Measurements from ENCODE around the gene TMEM258. TPM values are rescaled to one million over a fixed set of nuclear protein-coding genes. Genes with fewer than 3 reads are reported as not detected.

TMEM258 gene
- total and polyA plus RNA-seq, 2 experiments from 2014 or later: 71.3 to 519 TPM

- Mint-ChIP-seq H3K27ac (no peak overlapping the region), H3K36me3 (ENCODE audit: low read depth) (peaks cover 85% of the 10 kb centered on the region)
Observed at GRCh38 chr11:61799665-61800284, 7.4 kb upstream of the TMEM258 start.

More at GRCh38 chr11:61799665-61800284, 7.4 kb upstream of the TMEM258 start:
- no peak for ATAC-seq
- peaks cover 27% of the 10 kb centered on the region for H3K36me3 ChIP-seq (ENCODE audit: insufficient read depth)
- no peaks in the 10 kb centered on the region for H3K9me2 ChIP-seq (ENCODE audit: insufficient read depth)
- H3K27me3 ChIP-seq (ENCODE audit: insufficient read depth): no peaks in the 10 kb centered on the region
- peaks cover 14% of the 10 kb centered on the region for H3K79me2 ChIP-seq (replicated peaks; ENCODE audit: insufficient read depth)
- no peaks in the 10 kb centered on the region for H3K4me1 ChIP-seq (ENCODE audit: insufficient read depth)
- peaks cover 20% of the 10 kb centered on the region; the same call in 1 of the 2 replicates for H3F3A ChIP-seq (replicated peaks; ENCODE audit: low read depth)
- H3K27me3 Mint-ChIP-seq (ENCODE audit: insufficient read depth, low read depth, poor library complexity): no peaks in the 10 kb centered on the region
- no peaks in the 10 kb centered on the region for H3K9me3 Mint-ChIP-seq
- H3K27ac ChIP-seq (ENCODE audit: low read depth): peak overlapping the region; percentile 78; the same call in 1 of the 2 replicates
- H2AFZ ChIP-seq: no peak overlapping the region
- H3K4me3 ChIP-seq: no peak overlapping the region
- H3K4me2 ChIP-seq: no peak overlapping the region
- H3K4me1 Mint-ChIP-seq: peaks cover 5% of the 10 kb centered on the region; the same call in 1 of the 3 replicates
- DNase-seq (ENCODE audit: low spot score): no peak
- TF ChIP-seq EZH2phosphoT487 (IDR thresholded peaks at IDR 0.05; ENCODE audit: unreplicated experiment): no peak
- no peak for TF ChIP-seq EZH2 (IDR thresholded peaks at IDR 0.05; ENCODE audit: low read depth, unreplicated experiment)
- no peak for TF ChIP-seq ZNF331 (CRISPR knock-in tag; IDR thresholded peaks at IDR 0.05; ENCODE audit: low read depth)
- TF ChIP-seq REST (IDR thresholded peaks at IDR 0.05; ENCODE audit: unreplicated experiment): no peak
- TF ChIP-seq ZNF114 (CRISPR knock-in tag; IDR thresholded peaks at IDR 0.05): no peak
- no peak for TF ChIP-seq CTCF (conservative IDR thresholded peaks at IDR 0.05; ENCODE audit: low read depth in 2 of 2)
- TF ChIP-seq JUNB (IDR thresholded peaks at IDR 0.05; ENCODE audit: unreplicated experiment): no peak
- TF ChIP-seq STAT1 (IDR thresholded peaks at IDR 0.05; ENCODE audit: unreplicated experiment): no peak
- TF ChIP-seq ETS1 (IDR thresholded peaks at IDR 0.05): no peak
- TF ChIP-seq POLR2AphosphoS5 (IDR thresholded peaks at IDR 0.05; ENCODE audit: low read depth): no peak
- TF ChIP-seq CREB1 (CRISPR knock-in tag; IDR thresholded peaks at IDR 0.05; ENCODE audit: low read depth): no peak
- TF ChIP-seq ZNF462 (CRISPR knock-in tag; IDR thresholded peaks at IDR 0.05): no peak
- TF ChIP-seq NANOG (IDR thresholded peaks at IDR 0.05; ENCODE audit: borderline replicate concordance): no peak
- peaks cover 17% of the 10 kb centered on the region for H4K20me1 ChIP-seq (replicated peaks; ENCODE audit: insufficient read depth)
- no peak overlapping the region for H3K4me3 Mint-ChIP-seq

All from GM23338 (cell line).